ENCODE data around the gene UQCRQ.
A peak's percentile ranks its signal among the peaks of the same experiment; 100 is the strongest.

Gene UQCRQ

DNA sequence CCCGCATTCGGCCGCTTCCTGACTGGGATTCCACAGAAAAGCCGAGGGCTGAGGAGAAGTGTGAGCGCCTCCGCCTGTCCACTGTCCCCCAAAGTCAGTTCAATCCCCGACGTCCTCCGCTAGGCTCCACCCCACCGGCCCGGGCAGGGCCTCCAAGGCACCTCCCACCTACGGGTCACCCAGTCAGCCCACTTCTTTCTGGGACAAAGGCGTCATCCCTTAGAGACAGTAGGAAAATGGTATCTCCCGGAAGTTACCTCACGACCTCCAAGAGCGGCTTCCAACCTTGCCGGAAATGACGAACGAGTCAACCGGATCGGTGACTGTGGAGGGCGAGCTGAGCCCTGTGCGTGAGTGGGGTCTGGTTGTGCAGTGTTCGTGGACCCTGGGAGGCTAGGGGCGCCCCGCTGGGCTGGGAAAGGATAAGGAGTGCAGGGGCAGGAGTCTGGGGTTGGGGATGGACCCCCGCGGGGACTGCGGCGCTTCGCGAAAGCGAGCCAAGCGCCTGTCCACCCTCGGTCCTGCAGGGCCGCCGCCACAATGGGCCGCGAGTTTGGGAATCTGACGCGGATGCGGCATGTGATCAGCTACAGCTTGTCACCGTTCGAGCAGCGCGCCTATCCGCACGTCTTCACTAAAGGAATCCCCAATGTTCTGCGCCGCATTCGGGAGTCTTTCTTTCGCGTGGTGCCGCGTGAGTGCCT is at the start of gene UQCRQ, which contains the start of gene GDF9:
TSS of gene UQCRQ (plus strand) at position 301 of the 704 bp plus-strand sequence. CDS start at position 541, 240 bp downstream.
TSS of gene GDF9 (minus strand) at position 128 of the 704 bp plus-strand sequence. CDS start 1,936 bp downstream, outside the sequence.
- DNase-seq, result peak; percentile 94

DNA sequence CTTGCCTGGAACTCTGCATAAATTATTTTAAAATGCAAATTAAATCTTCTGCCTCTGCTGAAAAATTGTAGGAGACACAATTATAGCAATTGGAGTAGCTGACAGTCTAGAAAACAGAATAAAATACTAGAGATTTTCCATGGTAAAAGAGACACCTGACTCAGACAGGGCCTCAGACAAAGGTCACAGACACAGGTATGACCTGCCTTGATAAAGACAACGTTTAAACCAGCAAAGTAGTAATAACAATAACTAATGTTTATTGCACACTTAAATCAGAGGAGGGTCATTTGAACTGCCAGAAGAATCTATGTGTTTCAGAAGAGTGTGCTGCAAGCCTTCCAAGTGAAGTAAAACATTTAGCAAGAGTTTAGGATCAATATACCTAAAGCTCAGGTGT is 49.4 kb upstream of the UQCRQ start:
- no peak for DNase-seq

DNA sequence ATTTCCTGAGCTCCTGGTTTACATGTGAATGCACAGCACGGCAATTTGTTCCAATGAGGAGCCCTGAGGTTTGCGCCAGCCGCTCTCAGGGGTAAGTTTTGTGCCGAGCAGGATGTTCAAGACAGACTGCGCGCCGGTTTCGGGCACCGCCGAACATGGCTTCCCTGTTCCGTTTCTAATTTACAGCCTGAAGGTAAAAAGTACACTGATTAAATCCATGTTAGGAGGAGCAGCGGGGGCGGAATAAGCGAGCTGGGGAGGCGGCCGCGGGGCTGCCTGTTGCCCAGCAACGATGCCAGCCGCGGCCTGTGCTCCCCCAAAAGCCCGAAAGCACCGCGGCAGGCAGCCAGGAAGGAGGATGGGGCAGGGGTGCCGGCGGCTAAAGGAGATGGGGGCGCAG is 47.0 kb upstream of the UQCRQ start:
- DNase-seq, result no peak

DNA sequence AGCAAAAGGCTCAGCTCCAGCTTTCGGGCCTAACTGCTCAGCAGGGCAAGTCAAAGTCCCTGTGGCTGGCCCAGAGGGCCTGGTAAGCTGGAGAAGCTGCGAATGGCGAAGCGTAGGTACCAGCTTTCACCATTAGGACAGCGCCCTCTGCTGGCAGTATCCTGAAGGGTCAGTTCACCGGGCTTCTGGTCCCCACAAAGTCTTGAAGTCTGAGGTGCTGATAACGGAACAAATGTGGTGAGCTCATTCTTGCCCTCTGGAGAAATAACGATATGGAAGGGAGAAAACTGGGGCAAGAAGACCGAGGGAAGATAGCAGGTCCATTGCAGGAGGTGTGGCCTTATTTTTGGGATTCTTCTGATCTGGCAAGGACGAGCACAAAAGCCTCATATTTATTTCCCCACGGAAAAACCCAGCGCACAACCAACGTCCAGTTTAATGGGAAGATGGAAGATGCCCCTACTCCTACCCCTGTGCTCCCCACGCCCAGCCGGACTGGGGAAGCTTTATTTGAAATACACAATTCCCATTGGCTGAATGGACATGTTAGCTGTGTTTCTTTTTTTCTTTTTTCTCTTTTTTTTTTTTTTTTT is 46.2 kb upstream of the UQCRQ start:
- DNase-seq, result peak; percentile 92

- no peak for DNase-seq
These were observed 45.1 kb upstream of the UQCRQ start for GRCh38 chr5:132821350-132821749.

DNA sequence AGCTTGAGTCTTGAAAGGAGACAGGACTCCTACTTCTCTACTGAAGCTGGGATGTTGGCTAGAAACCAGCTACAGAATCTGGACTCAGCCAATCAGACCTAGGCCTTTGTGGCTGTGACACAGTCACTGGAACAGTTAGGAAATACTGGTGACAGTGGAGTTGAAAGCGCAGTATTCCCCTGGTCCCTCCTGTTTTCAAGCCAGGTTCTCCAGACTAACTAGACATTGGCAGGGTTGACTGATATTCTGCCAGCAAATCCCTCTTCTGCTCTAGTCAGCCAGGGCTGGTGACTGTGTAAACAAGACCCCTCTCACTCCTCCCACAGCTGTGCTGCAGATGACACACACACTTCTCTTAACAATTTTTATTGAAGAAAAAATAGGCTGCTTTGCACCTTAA is 44.7 kb upstream of the UQCRQ start:
- no peak for DNase-seq

DNA sequence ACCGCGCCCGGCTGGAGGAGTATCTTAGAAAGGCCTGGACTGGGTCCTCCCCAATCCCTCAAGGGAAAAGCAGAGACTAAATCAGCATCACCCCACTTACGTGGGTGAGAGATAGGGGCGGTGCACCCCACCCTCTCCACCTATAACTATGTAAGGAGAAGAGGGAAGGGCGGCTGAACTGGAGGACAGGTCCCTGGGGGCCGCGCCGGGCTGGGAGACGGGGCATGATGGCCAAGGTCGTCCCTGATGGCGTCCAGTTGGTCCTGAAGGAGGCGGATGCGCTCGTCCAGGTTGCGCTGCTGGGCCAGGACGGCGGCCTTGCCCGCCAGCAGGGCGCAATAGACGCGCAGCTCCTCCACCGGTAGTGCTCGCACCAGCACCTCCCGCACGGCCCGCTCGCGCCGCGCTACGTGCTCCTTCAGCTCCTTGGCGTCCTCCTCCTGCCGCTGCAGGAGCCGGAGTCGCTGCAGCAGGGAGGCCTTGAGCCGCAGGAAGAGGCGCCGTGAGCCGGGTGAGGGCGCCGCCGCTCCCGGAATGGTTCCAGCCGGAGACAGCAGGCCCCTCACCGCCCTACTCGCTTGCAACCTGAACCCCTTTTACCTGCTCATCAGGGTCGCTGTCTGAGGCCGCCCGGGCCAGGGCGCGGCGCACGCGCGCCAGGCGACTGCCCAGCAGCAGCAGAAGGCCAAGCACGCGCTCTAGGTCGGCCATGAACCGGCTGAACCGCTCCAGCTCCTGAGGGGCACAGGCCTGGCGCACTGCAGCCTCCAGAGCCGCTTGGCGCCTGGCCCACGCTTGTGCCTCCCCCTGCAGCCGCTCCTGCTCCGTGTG is 43.6 kb upstream of the UQCRQ start:
- DNase-seq, result no peak

DNA sequence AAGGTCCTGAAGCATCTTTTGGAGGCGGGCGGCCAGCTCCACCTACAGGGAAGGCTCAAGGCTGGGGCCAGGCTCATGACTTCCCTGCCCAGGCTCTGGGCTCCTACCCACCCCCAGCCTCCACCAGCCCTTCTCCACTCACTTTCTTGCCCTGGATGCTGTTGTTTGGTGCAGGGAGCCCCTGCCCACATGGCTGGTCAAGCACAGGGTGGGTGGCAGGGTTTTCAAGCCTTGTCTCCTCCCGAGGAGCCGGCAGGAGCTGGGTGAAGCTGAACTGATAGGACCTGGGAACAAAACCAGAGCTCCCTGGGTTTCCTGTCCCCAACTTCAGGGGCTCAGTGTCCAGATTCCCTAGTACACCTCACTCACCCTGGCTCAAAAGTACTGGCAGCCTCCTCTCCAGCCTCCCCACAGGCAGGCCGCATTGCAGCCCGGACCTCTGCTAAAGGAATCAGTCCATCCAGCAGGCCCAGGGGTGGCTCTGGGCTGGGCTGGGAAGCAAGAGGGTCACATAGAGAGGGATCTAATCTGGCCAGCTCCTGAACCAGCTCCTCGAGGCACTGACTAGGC is 42.9 kb upstream of the UQCRQ start:
- DNase-seq, result no peak

DNA sequence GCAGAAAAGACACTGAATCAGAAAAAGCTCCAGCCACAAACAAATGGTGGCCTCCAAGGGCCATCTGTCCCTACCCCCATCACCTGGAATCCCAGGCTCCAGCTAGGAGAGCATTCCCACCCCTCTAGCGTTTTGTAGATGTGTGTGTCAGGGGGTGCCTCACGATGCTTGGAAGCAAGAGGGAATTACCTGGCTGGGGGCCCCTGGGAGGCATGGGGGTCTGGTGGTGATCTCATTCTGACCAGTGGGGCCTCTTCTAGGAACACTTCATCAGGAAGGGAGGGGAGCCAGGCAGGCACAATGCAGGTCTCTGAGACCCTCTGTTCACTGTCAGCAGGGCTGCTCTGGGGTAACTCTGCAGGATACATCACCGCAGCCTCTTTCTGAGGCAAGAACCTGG is 42.0 kb upstream of the UQCRQ start:
- DNase-seq, result no peak

GRCh38 chr5:132825033-132825833 is 41.2 kb upstream of the UQCRQ start:
- DNase-seq, result no peak

GRCh38 chr5:132825834-132826391 is 40.5 kb upstream of the UQCRQ start:
- DNase-seq, result no peak

DNA sequence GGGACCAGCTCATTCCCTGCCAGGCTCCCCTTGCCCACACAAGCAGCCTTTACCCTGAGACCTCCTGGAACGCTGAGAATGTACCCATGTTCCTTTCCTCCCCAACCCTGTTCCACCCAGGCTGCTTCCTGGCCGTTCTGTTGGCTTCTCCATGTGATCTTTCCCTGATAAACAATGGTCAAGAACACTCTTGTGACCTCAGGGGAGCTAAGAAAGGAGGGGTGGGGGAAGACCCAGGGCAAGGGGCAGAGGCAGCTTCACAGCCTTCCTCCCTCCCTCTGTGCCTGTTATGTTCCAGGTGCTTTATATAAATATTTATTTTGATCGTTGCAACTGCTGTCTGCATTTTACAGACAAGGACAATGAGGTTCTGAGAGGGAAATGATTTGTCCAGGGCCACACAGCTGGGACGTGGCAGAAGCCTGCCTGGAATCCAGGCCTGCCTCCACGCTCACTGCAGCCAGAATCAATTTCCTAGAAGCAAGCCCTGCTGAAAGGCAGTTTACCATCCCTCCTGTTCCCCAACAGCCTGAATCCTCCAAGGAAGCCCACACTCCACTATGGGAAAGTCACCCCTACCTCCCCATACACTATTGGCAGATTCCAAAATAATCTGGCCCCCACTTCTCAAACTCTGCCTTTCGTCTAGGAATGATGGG is 39.9 kb upstream of the UQCRQ start:
- no peak for DNase-seq

DNA sequence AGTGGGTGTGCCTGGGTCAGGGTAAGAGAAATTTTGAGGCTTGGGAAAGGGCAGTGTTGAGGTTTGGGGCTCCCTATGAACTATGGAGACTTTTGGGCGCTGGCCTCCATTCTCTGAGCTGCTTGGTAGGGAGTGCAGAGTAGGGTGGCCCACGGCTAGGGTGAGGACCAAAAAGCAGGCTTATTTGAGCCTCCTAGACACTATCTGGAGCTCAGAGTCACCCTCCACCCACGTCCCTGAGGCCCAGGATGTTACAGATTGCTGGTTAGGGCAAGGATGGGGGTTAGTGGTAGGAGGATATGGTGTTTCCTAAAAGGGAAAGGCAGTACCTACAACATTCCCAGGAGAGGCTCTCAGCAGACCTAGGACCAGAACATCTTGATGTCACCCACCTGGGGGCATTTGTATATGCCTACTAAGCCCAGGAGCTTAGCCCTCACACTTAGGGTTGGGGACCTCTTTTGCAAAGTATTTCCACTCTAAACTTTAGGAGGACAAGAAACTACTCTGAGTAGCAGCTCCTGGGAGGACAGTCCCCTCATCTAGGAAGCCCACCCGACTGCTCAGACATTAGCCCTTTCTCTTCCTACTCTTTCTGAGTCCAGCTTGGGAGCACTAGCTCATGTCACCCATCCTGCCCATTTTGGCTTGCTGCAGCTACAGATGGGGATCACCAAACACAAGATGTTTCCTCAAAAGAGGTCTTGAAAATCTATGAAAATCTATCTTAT is 38.3 kb upstream of the UQCRQ start:
- DNase-seq, result no peak

GRCh38 chr5:132828846-132829494 is 37.5 kb upstream of the UQCRQ start:
- no peak for DNase-seq

GRCh38 chr5:132829742-132830435 is 36.6 kb upstream of the UQCRQ start:
- DNase-seq, result peak; percentile 70

DNA sequence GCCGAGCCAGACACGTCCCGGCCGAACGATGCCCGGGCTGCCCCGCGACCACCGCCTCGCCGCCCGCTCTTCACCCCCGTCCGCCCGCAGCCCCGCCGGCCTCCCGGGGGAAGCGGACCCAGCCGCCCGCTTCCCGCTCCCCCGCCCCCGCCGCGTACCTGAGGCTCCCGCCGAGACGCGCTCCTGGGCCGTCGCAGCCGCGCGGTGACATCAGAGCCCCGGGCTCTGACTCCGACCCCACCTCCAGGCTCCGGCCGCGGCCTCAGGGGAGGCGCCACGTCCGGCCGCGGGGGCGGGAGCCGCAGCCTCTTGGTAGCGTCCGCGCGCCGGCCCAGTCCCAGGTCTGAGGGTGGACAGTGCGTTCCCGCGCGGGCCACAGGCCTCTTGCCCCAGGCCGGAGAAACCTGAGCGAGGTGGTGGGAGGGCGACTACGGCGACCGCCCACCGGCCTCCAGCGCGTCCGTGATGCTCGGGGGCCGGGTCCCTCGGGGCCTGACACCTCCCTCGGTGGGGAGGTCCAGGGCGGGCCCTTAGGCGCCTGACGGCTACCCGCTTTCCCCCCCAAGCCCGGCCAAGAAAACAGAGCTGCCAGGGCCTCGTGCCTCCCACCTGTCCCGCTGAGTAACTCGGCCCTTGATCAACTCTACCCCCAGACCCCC is 35.9 kb upstream of the UQCRQ start, which contains the start of gene SHROOM1:
TSS of gene SHROOM1 (minus strand) at position 212 of the 659 bp plus-strand sequence. CDS start 4,507 bp downstream, outside the sequence.
- no peak for DNase-seq

- DNase-seq, result no peak
These were observed 35.2 kb upstream of the UQCRQ start for GRCh38 chr5:132831095-132831860.

DNA sequence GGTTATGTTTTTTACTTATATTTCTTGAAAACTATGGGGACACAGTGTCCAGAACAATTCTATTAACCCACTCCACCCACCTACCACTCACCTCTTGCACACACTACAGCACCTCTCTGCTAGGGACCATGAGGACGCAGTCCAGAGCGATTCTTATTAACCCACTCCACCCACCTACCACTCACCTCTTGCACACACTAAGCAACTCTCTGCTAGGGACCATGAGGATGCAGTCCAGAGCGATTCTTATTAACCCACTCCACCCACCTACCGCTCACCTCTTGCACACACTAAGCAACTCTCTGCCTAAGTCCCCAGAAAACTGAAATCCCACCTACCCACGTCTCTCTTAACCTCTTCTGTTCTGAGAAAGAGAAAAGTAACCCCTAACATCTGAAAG is 33.8 kb upstream of the UQCRQ start:
- DNase-seq, result no peak

Data from stimulated activated CD4-positive, alpha-beta T cell treated with anti-CD3 and anti-CD28 coated beads, Interleukin-4, amount 100 ng/mL, for 24 hours (primary cell).